Mucosa of stomach (tissue), 1 donor: ENCODE data around the gene VSTM2L.

Experiments
- H3K27me3 ChIP-seq: one replicate; pipeline ENCODE4 v1.7.0; 2013; ENCODE audit warnings: mild to moderate bottlenecking, low read length; ENCODE audit not compliant: control insufficient read depth, insufficient read depth
- H3K36me3 ChIP-seq: one replicate; pipeline ENCODE4 v1.7.0; 2013; ENCODE audit warnings: low read length; ENCODE audit not compliant: control insufficient read depth, insufficient read depth
- H3K4me1 ChIP-seq: one replicate; pipeline ENCODE4 v1.7.0; 2013; ENCODE audit warnings: mild to moderate bottlenecking, low read length; ENCODE audit not compliant: control insufficient read depth, insufficient read depth
- H3K4me3 ChIP-seq: one replicate; pipeline ENCODE4 v1.7.0; 2013; ENCODE audit warnings: low read length
- H3K9ac ChIP-seq: one replicate; pipeline ENCODE4 v1.7.0; 2013; ENCODE audit warnings: mild to moderate bottlenecking, low read length, moderate library complexity
- H3K9me3 ChIP-seq: one replicate; pipeline ENCODE4 v1.7.0; 2013; ENCODE audit warnings: mild to moderate bottlenecking, low read length, moderate library complexity; ENCODE audit not compliant: control insufficient read depth
- donor health status: Pancreatic carcinoma.

The VSTM2L gene

DNA sequence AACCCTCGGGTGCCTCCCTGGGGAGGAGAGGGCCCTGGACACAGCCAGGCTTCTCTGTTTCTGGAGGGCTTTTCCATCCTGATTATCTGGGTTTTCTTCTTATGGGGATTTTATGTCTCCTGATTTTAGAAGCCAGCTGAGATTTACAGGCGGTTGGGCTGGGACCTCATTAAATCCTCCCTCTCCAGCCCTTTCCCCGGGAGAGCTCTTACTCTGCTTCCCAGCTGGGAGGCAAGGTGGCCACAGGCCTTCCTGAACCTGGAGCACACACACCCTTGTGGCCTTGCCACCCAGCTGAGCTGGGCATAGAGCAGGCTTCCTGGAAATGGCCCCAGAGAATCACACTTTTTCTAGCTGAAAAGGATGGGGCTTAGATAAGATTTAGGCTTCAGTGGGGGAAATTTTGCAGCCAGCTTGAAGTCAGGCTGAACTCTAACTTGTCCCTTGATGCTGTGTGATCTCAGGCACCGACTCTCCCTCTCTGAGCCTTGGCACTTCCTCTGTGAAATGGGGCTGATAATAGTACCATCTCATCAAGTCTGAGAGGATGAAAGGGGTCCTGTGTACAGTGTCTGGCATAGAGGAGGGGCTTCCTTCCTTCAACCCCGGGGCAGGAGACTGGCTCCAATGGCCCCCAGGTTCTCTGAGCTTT, 16.6 kb downstream of the VSTM2L start:
- H3K9me3 ChIP-seq: no peaks in the 10 kb centered on the region
- H3K9ac ChIP-seq: no peak overlapping the region
- peaks cover 19% of the 10 kb centered on the region for H3K27me3 ChIP-seq
- H3K4me1 ChIP-seq: peaks cover 15% of the 10 kb centered on the region
- no peak overlapping the region for H3K4me3 ChIP-seq
- H3K36me3 ChIP-seq: no peaks in the 10 kb centered on the region

DNA sequence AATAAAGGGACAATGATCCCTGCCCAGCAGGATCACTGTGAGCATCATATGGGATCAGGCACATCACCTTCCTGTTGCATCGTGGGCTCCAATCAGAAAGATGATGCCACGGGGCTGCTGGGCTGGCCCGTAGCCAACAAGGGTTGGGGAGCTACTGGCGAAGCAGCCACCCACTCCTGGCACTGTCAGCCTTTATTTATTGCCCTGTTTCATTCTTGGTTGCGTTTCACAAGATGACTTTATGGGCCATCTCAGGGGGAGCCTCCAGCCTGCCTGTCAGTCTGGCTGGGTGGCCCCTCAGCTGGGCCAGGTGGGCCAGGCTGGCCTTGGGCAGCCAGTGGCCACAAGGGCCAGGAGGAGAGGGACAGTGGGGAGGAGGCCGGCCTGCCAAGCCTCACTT, 17.3 kb downstream of the VSTM2L start:
- Histone ChIP-seq H3K9ac (no peak overlapping the region), H3K36me3 (no peaks in the 10 kb centered on the region), H3K4me3 (no peak overlapping the region), H3K9me3 (no peaks in the 10 kb centered on the region), H3K4me1 (peaks cover 7% of the 10 kb centered on the region), H3K27me3 (peaks cover 14% of the 10 kb centered on the region)

DNA sequence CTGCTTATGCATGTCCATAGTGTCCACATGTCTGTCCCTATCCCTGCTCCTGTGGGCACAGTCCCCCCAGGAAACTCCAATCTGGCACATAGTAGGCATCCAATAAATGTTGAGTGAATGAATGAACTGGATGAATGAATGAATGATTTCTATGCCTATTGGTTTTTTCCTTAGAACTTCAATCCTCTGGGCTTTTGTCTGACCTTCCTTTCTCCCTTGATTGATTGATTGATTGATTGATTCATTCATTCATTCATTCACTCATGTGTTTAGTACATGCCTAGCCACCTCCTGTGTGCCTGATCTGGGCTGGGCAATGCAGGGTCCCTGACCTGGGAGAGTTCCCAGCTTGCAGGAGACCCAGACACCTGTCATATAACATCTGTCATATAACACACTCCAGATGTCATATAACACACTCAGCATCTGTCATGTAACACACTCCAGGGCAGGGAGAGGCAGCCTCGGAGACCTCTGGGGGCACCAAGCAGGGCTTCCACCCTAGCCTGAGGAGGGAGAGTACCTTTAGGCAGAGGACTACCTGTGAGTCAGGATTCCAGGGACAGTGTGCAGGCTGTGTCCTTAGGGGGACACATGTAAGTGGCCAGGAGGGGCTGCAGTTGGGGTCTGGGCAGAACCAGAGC, 17.9 kb downstream of the VSTM2L start:
- Histone ChIP-seq H3K4me1 (peaks cover 4% of the 10 kb centered on the region), H3K4me3 (no peak overlapping the region), H3K27me3 (peaks cover 14% of the 10 kb centered on the region), H3K36me3 (no peaks in the 10 kb centered on the region), H3K9ac (no peak overlapping the region), H3K9me3 (no peaks in the 10 kb centered on the region)

DNA sequence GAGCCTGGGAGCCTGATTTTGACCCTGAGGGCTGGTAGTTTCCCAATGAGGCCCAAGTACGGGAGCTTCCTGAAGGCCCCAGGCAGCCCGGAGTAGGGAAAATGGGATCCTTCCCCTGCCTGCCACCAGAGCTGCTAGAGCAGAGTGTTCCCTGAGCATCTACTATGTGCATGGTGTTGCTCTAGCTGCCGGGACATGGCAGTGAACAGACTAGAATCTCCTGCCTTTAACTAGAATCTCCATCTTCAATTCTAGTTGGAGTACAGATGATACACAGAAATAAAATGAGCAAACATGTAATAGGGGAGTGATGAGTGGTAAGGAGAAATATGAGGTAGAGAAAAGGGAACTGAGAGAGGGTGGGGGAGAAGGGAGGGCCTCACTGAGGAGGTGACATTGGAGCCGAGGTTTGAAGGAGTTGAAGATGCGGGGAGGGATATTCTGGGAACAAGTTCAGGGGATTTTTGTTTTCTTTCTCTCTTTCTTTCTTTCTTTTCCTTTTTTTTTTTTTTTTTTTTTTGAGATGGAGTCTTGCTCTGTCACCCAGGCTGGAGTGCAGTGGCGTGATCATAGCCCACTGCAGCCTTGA, 18.5 kb downstream of the VSTM2L start:
- H3K9me3 ChIP-seq: no peaks in the 10 kb centered on the region
- no peaks in the 10 kb centered on the region for H3K4me1 ChIP-seq
- no peak overlapping the region for H3K4me3 ChIP-seq
- H3K36me3 ChIP-seq: no peaks in the 10 kb centered on the region
- H3K9ac ChIP-seq: no peak overlapping the region
- peaks cover 14% of the 10 kb centered on the region for H3K27me3 ChIP-seq

DNA sequence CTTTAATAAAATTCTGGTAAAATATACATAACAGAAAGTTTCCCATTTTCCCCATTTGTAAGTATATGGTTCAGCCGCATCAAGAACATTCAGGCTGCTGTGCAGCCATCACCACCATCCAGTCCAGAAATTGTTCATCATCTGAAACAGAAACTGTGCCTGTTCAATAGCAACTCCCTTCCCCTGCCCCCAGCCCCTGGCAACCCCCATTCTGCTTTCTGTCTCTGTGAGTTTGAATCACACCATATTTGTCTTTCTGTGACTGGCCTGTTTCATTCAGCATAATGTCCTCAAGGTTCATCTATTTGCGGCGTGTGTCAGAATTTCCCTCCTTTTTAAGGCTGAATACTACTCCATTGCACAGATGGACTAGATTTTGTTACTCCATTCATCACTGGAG, 19.1 kb downstream of the VSTM2L start:
- H3K36me3 ChIP-seq: no peaks in the 10 kb centered on the region
- no peak overlapping the region for H3K4me3 ChIP-seq
- H3K9me3 ChIP-seq: no peaks in the 10 kb centered on the region
- peaks cover 14% of the 10 kb centered on the region for H3K27me3 ChIP-seq
- no peak overlapping the region for H3K9ac ChIP-seq
- no peaks in the 10 kb centered on the region for H3K4me1 ChIP-seq

DNA sequence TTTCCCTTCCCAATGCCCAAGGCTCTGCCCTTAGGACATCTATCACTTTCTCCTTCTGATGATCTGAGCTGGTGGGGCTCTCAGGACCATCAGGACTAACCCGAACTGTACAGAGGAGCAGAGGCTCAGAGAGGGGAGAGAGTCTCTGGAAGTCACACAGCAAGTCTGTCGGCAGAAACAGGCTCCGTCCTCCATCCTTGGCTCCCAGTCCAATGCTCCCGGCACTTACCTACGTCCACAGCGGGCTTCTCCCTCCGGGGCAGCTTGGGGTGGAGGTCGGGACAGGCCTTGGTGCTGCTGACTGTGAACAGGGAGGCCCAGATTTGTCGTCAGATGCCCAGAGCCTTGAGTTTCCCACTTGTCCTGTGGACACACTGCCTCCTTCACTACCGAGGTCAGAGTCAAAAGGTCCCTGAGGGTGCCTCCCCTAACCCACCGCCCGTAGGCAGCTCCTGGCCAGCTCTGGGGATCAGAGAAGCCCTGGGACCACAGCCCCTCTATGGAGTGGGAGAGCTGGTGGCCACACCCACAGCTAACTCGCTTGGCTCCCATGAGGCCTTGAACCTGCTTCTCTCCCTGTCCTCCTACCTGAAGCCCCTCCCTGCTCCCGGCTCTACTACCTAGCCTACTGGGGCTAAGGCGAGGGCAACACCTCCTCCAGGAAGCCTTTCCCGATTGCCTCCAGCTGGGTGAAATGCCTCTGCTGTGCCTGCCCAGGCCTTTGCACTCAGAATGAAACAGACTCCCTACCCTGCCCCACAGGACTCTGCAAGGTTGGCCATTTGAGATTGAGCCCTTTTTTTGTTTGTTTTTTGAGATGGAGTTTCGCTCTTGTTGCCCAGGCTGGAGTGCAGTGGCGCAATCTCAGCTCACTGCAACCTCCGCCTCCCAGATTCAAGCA, 22.6 kb downstream of the VSTM2L start:
- Histone ChIP-seq H3K4me3 (no peak overlapping the region), H3K9me3 (no peaks in the 10 kb centered on the region), H3K9ac (no peak overlapping the region), H3K36me3 (no peaks in the 10 kb centered on the region), H3K27me3 (peaks cover 7% of the 10 kb centered on the region), H3K4me1 (no peaks in the 10 kb centered on the region)

DNA sequence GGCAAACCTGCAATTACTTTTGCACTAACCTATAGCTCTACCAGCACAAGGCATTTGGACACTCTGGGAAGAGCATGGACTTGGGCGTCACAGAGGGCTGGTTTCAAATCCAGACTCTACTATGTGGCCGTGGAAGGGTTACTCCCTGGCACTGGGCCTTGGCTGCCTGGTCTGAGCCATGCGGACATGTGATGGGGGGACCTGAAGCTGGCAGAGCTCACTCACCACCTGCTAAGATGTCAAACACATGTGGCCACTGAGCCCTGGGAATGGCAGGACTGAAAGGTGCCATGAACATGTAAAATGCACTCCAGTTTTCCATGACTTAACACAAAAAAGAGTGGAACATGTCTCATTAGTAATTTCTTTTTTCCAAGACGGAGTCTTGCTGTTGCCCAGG, 23.7 kb downstream of the VSTM2L start:
- Histone ChIP-seq H3K4me3 (no peak overlapping the region), H3K36me3 (no peaks in the 10 kb centered on the region), H3K9me3 (no peaks in the 10 kb centered on the region), H3K4me1 (no peaks in the 10 kb centered on the region), H3K9ac (no peak overlapping the region), H3K27me3 (peaks cover 7% of the 10 kb centered on the region)

DNA sequence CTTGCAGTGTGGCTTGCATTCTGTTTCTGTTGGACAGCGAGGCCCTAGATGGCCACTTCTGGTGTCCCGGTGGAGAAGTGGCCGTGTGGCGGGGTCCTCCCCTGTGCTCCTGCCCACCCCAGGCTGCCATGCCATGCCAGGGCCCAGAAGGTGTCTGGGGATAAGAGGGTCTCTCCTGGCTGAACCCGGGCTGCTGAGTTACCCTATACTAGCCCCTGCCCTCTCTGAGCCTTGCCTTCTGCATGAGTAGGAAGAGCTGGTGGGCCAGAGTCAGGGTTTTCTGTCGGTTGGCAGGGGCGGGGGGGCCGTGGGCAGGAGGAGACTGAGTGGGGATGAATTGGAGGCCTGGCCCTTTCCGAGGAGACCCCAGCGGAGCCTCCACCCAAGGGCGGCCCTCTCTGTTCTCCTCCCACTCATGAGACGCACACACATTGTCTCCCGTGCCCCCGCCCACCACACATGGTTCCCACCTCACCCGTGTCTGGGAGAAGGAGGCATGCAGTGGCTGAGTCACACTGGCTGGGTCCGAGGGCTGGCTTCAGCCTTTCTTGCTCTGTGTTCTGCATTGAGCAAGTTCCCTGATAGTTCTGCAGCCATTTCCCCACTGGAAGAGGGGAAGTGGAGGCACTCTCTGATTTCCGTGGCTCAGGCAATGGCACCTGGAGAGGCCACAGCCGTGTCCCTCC, 24.6 kb downstream of the VSTM2L start:
- no peaks in the 10 kb centered on the region for H3K4me1 ChIP-seq
- no peak overlapping the region for H3K9ac ChIP-seq
- H3K9me3 ChIP-seq: no peaks in the 10 kb centered on the region
- no peak overlapping the region for H3K4me3 ChIP-seq
- H3K36me3 ChIP-seq: no peaks in the 10 kb centered on the region
- peaks cover 7% of the 10 kb centered on the region for H3K27me3 ChIP-seq

DNA sequence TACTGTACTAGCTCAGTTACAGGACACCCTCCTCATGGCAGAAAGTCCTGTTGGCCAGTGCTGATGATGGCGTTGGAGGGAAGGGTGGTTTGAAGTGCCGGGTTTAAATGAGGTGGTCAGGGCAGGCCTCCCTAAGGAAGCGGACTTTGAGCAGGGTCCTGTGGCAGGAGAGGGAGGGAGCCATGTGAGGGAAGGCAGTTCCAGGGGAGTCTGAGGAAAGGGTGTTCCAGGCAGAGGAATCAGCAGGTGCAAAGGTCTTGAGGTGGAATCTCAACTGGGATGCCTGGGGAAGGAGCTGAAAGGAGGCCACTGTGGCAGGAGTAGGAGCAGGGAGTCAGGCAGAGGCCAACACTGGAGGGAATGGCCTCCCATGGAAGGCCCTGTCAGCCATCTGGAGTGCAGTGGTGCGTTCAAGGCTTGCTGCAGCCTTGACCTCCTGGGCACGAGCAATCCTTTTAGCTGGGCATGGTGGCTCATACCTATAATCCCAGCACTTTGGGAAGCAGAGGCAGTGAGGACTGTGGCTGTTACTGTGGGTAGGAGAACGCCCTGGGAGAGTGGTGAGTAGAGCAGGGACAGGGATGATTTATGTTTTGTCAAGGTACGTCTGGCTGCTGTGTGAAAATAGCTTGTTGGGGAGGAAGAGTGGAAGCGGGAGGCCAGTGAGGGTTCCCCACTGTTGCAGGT, 26.2 kb downstream of the VSTM2L start:
- Histone ChIP-seq H3K36me3 (no peaks in the 10 kb centered on the region), H3K4me1 (no peaks in the 10 kb centered on the region), H3K4me3 (no peak overlapping the region), H3K9ac (no peak overlapping the region), H3K27me3 (peaks cover 4% of the 10 kb centered on the region), H3K9me3 (no peaks in the 10 kb centered on the region)

DNA sequence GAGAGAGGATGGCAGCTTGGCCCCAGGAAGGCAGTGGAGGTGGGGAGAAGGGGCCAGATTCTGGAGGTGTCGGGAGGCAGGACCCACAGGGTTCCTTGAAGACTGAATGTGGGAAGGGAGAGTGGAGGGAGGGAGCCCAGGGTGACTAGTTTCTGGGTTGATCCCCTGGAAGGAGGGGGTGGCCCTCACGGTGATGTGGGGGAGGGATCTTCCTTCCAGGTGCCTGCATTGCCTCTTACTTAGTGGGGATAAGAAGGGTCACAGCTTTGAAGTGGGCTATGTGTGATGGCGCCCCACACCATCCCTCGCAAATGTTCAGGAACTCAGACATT, 26.7 kb downstream of the VSTM2L start:
- Histone ChIP-seq H3K9ac (no peak overlapping the region), H3K4me1 (no peaks in the 10 kb centered on the region), H3K36me3 (no peaks in the 10 kb centered on the region), H3K4me3 (no peak overlapping the region), H3K27me3 (peaks cover 4% of the 10 kb centered on the region), H3K9me3 (no peaks in the 10 kb centered on the region)

DNA sequence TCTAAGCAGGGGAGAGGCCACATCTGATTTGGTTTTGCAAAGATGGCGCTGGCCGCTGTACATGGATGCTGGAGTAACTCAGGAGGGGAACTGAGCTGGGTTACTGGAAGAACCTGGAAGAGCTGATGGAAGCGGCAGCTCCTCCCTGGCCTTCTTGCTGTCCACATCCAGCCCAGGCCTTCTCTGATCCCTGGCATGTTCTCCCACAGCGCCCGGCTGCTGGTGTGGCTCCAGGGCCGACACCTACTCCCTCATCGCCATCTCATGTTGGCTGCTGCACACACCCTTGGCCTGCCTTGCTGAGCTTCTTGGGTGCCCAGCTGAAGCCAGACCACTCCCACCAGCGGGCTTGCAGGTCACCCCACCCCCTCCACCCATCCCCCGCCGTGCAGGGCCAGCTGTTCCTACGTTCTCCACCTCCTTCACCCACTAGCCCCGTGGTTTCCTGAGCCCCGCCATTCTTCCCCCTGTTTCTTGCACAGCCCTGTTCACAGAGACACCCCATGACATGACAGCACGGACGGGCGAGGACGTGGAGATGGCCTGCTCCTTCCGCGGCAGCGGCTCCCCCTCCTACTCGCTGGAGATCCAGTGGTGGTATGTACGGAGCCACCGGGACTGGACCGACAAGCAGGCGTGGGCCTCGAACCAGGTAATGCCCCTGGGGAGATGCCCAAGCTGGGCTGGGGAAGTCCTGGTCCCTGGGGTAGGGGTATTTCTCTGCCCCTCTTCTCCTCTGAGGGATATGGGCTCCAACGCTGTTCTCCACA, 28.4 kb downstream of the VSTM2L start:
- no peaks in the 10 kb centered on the region for H3K9me3 ChIP-seq
- no peak overlapping the region for H3K4me3 ChIP-seq
- no peak overlapping the region for H3K9ac ChIP-seq
- H3K36me3 ChIP-seq: no peaks in the 10 kb centered on the region
- H3K4me1 ChIP-seq: no peaks in the 10 kb centered on the region
- peaks cover 4% of the 10 kb centered on the region for H3K27me3 ChIP-seq
